GM12878 (cell line): ENCODE data around the gene COL5A1. TPM values are rescaled to one million over a fixed set of nuclear protein-coding genes. Genes with fewer than 3 reads are reported as not detected.

Source experiments
- ATAC-seq: fragments of 200-7000 bp; cut with Tn5 transposase; 3 replicates; pipeline ENCODE4 v1.9.1; 2020; ENCODE audit warnings: mild to moderate bottlenecking, moderate library complexity
- BruUV-seq: library from RNA; stranded (reverse); fragments of 400-500 nt; replicated peaks from 2 replicates; lab custom pipeline; 2021; lab: Mats Ljungman, UMichigan
- CTCF ChIA-PET: fragments of 300-600 bp; sonication (Branson Sonifier 250); formaldehyde crosslinking; extraction: SDS; loops from one replicate; lab custom pipeline; 2021; ENCODE audit warnings: inconsistent platforms; lab: Yijun Ruan, JAX
- POLR2A ChIA-PET: fragments of 350-600 bp; formaldehyde crosslinking; extraction: SDS; loops from one replicate; lab custom pipeline; 2021; ENCODE audit warnings: inconsistent platforms; lab: Charles Lee
- RAD21 ChIA-PET: fragments of 300-600 bp; sonication (Branson Sonifier 250); formaldehyde crosslinking; loops from one replicate; lab custom pipeline; 2023; ENCODE audit warnings: antibody characterized with exemption; ENCODE audit not compliant: unreplicated experiment; lab: Charles Lee
- SMC1A ChIA-PET: fragments of 300-600 bp; sonication (Branson Sonifier 250); formaldehyde crosslinking; loops from one replicate; lab custom pipeline; 2023; ENCODE audit not compliant: unreplicated experiment, uncharacterized antibody; lab: Charles Lee
- DNase-seq: peaks from one replicate; pipeline ENCODE4 v3.0.0-alpha.2; 2011; ENCODE audit warnings: low read depth, low spot score
- FAIRE-seq: peaks from 3 replicates; lab custom pipeline; 2011; peaks lifted over from hg19 to GRCh38; lab: Jason Lieb, UNC
- H2AFZ ChIP-seq: 2 replicates; pipeline ENCODE4 v1.6.0; 2011; ENCODE audit warnings: low read depth, low read length, control low read depth; ENCODE audit not compliant: control insufficient read depth
- H3K27ac ChIP-seq: 2 replicates; pipeline ENCODE4 v1.5.1; 2011; ENCODE audit warnings: control low read depth; ENCODE audit not compliant: control insufficient read depth, insufficient read depth
- H3K27me3 ChIP-seq, 2 experiments: replicated peaks in 1 of 2; 2 replicates each; pipeline versions ENCODE4 v1.6.0 to v1.6.1; 2011; ENCODE audit warnings: low read length in 1 of 2; ENCODE audit not compliant: control insufficient read depth in 2 of 2, insufficient read depth in 2 of 2
- H3K36me3 ChIP-seq, 2 experiments: 2 replicates each; pipeline ENCODE4 v1.5.1; 2011; ENCODE audit warnings: low read length in 1 of 2; ENCODE audit not compliant: control insufficient read depth in 2 of 2, insufficient read depth in 2 of 2
- H3K4me1 ChIP-seq: 2 replicates; pipeline ENCODE4 v1.6.1; 2011; ENCODE audit warnings: mild to moderate bottlenecking, low read length, moderate library complexity, mixed read lengths; ENCODE audit not compliant: control insufficient read depth, insufficient read depth
- H3K4me2 ChIP-seq: 2 replicates; pipeline ENCODE4 v1.6.0; 2011; ENCODE audit warnings: control low read depth; ENCODE audit not compliant: control insufficient read depth, insufficient read depth
- H3K4me3 ChIP-seq: fragments of 200-600 bp; sonication (generic); 2 replicates; pipeline ENCODE4 v1.5.1; 2016
- H3K79me2 ChIP-seq: 2 replicates; pipeline ENCODE4 v1.6.0; 2011; ENCODE audit warnings: low read length; ENCODE audit not compliant: control insufficient read depth, insufficient read depth
- H3K9ac ChIP-seq: 2 replicates; pipeline ENCODE4 v1.8.0; 2011; ENCODE audit warnings: low read length, control low read depth, mixed read lengths; ENCODE audit not compliant: control insufficient read depth, insufficient read depth
- H3K9me3 ChIP-seq: replicated peaks from 3 replicates; pipeline ENCODE4 v1.5.1; 2011; ENCODE audit warnings: mild to moderate bottlenecking, low read length; ENCODE audit not compliant: control insufficient read depth, insufficient read depth
- H4K20me1 ChIP-seq: 2 replicates; pipeline ENCODE4 v1.6.0; 2011; ENCODE audit not compliant: control insufficient read depth, insufficient read depth
- SMAD1 ChIP-seq: fragments of 450-650 bp; IDR thresholded peaks from 2 replicates; pipeline ENCODE4 v1.6.1; 2018; ENCODE audit warnings: mild to moderate bottlenecking, low read depth; ENCODE audit not compliant: partially characterized antibody
- WGBS: methylation state at CpG from one replicate; pipeline ENCODE4 v1.1.6; 2016; ENCODE audit warnings: low lambda C conversion rate; ENCODE audit not compliant: insufficient replicate concordance, insufficient coverage; ENCODE audit errors: missing lambda C conversion rate; 5-methylcytosine and 5-hydroxymethylcytosine counted together
- in situ Hi-C: fragments of 300-500 bp; cut with MboI; formaldehyde crosslinking; loops from 9 replicates; pipeline ENCODE4 v1.14.3; 2018; ENCODE audit warnings: mixed read lengths
- intact Hi-C: fragments of 100-400 bp; cut with micrococcal nuclease; formaldehyde crosslinking; loops from one replicate; pipeline ENCODE4 v1.14.2; 2022; ENCODE audit not compliant: unreplicated experiment
- polyA plus RNA-seq, 11 experiments: library from polyadenylated mRNA; depleted of rRNA in 4 of 11; unstranded in 6 of 11; stranded (reverse) in 5 of 11; fragments of >200 nt; fragmentation: Nextera tagmentation in 4 of 11; fragmentation: Illumina TruSeq in 1 of 11; extraction: Ambion mirVana in 4 of 11; extraction: Trizol in 1 of 11; gene quantifications; 1 replicate in 1 of 11; 2 replicates in 10 of 11; pipeline versions ENCODE4 v1.2.1 to v1.2.3, GENCODE V29; 2011 to 2016; ENCODE audit warnings: inconsistent platforms in 2 of 11, missing spikeins in 2 of 11, low read depth in 1 of 11
- total RNA-seq, 4 experiments: library from RNA; depleted of rRNA in 3 of 4; stranded (reverse); fragments of >200 nt in 3 of 4; fragmentation: Illumina TruSeq in 1 of 4; extraction: Trizol in 1 of 4; gene quantifications; 2 replicates each; pipeline versions ENCODE4 v1.2.1 to v1.2.3, GENCODE V29; 2013 to 2021
- TF ChIP-seq, protein P1 (sequence below): IDR thresholded peaks from 2 replicates; pipeline ENCODE4 v1.6.1; 2011; ENCODE audit warnings: borderline replicate concordance, low read depth, mild to moderate bottlenecking, moderate library complexity, low read length; ENCODE audit not compliant: insufficient read depth, poor library complexity, severe bottlenecking
- TF ChIP-seq, protein P2 (sequence below): IDR thresholded peaks from 2 replicates; pipeline ENCODE4 v1.6.1; 2011; ENCODE audit warnings: mild to moderate bottlenecking, low read depth, low read length, moderate library complexity; ENCODE audit not compliant: insufficient replicate concordance

The COL5A1 gene
- total and polyA plus RNA-seq, 10 of the 15 experiments (the other 5 are each of a cell fraction or from before 2014, with no cell fraction given) = under 0.01 to 0.15 (median 0.13) TPM; not detected in 4

DNA sequence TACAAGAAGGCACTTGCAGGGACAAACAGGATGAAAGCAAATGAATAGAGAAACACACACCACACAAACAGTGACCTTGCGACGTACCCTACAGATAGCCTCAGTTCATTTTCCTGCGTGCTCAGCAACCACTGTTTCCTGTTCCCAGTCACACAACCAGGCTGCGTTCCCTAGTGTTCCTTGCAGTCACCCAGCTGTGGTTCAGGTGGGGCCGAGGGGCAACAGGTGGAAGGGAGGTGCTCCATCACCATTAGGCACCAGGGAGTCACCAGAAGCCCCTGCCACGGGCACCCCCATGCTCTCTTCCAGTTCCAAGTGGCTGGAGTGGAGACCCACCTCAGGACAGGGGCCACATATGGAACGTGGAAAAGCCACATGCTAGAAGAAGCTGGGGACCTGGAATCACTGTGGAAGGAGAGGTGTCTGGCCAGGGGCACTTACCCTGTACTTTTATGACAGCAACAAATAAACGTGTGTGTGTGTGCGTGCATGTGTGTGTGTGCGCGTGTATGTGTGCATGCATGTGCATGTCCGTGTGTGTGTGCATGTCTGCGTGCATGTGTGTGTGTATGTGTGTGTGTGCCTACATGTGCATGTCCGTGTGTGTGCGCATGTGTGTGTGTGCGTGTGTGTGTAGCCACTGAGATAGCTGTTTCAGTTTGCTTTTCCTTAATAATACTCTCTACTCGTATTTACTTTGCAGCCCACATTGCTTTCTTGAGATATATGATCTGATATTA, 220.2 kb downstream of the COL5A1 start:
- H3K27me3 ChIP-seq = no peaks in the 10 kb centered on the region
- no peak for FAIRE-seq
- H3K4me2 ChIP-seq = no peak overlapping the region
- in situ Hi-C loops (no loop called here), intact Hi-C loops (no loop called here)
- no peak for ATAC-seq
- no peaks in the 10 kb centered on the region; the same call in 1 of the 3 replicates for H3K9me3 ChIP-seq
- H3K9ac ChIP-seq = no peak overlapping the region
- TF ChIP-seq, protein P1, sequence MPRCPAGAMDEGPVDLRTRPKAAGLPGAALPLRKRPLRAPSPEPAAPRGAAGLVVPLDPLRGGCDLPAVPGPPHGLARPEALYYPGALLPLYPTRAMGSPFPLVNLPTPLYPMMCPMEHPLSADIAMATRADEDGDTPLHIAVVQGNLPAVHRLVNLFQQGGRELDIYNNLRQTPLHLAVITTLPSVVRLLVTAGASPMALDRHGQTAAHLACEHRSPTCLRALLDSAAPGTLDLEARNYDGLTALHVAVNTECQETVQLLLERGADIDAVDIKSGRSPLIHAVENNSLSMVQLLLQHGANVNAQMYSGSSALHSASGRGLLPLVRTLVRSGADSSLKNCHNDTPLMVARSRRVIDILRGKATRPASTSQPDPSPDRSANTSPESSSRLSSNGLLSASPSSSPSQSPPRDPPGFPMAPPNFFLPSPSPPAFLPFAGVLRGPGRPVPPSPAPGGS = peak; percentile 70
- TF ChIP-seq SMAD1 = no peak
- TF ChIP-seq, protein P2, sequence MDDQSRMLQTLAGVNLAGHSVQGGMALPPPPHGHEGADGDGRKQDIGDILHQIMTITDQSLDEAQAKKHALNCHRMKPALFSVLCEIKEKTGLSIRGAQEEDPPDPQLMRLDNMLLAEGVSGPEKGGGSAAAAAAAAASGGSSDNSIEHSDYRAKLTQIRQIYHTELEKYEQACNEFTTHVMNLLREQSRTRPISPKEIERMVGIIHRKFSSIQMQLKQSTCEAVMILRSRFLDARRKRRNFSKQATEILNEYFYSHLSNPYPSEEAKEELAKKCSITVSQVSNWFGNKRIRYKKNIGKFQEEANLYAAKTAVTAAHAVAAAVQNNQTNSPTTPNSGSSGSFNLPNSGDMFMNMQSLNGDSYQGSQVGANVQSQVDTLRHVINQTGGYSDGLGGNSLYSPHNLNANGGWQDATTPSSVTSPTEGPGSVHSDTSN = peak; percentile 6
- ChIA-PET POLR2A (interaction anchor here (0.7 kb wide), 1 partner anchor 70 kb away, joined by 3 read pairs; no protein-coding TSS in a partner anchor), RAD21 (no interaction called here), CTCF (interaction anchor here (1.4 kb wide), 1 partner anchor 83 kb away, joined by 3 read pairs; no protein-coding TSS in a partner anchor), SMC1A (interaction anchor here (0.7 kb wide), 1 partner anchor 109 kb away, joined by 3 read pairs; no protein-coding TSS in a partner anchor)
- DNase-seq = no peak
- H3K27ac ChIP-seq = no peak overlapping the region
- H2AFZ ChIP-seq = no peak overlapping the region
- WGBS = 59% methylated on average over 17 of the region's 17 CpGs
- H3K4me1 ChIP-seq = peaks cover 19% of the 10 kb centered on the region
- no peaks in the 10 kb centered on the region for H4K20me1 ChIP-seq
- H3K79me2 ChIP-seq = no peaks in the 10 kb centered on the region
- BruUV-seq = no TSS peak
- no peaks in the 10 kb centered on the region for H3K36me3 ChIP-seq
- no peak overlapping the region for H3K4me3 ChIP-seq
